Erythroblast (primary cell): ENCODE results near the gene PDLIM7.
"Not testable (repeated sequence)": the region's sequence is repeated elsewhere in the genome, so short reads cannot be mapped to it uniquely, and the experiment has no call there.

Experiments used
- DNase-seq, 2 experiments: peaks; one replicate each; lab custom pipeline; 2025; lab: John Stamatoyannopoulos, UW
- GATA1 ChIP-seq: IDR thresholded peaks from 2 replicates; pipeline ENCODE4 v1.6.1; 2011; ENCODE audit warnings: low read depth, mild to moderate bottlenecking, control low read depth, low read length, moderate library complexity
- POLR2A ChIP-seq: IDR thresholded peaks from 2 replicates; pipeline ENCODE4 v1.6.1; 2011; ENCODE audit warnings: mild to moderate bottlenecking, low read length

PDLIM7 gene

DNA sequence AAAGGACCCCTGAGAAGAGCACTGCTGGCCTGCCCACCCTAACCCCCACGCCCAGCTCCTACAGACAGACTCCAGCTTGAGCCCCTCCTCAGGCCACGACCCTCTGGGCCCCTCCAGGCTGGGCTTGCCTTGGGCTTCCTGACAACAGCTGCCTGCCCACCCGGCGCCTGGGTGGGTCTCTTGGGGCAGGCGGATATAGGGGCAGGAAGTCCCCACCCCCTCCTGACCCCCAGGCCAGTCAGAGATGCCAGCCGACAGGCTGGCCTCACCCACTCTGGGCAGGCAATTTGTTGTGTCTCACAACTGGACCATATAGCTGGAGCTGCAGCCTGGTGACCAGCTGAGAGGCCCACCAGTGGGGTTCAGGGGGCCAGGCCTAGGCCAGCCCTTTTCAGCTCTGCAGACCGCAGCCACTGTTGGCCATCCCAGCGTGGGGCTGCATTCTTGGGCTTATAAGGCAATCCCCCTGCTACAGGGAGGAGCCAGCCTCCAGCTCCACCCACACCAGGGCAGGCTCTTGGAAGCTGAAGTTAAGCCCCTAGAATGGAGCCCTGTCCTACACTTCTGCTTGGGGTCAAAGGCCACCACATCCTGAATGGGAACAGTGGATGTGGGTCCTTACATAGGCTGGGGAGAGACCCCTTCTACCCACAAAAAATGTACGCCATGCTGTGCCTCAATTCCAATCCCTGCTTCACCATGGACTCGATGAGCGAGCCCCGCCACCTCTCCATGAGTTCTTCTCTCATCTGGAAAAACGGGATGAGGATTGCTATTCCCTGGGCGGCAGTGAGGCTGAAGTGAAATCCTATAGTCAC is 2.0 kb downstream of the PDLIM7 start:
- peak; percentile 67 to 70 for DNase-seq
- TF ChIP-seq GATA1, result no peak
- no peak for TF ChIP-seq POLR2A

DNA sequence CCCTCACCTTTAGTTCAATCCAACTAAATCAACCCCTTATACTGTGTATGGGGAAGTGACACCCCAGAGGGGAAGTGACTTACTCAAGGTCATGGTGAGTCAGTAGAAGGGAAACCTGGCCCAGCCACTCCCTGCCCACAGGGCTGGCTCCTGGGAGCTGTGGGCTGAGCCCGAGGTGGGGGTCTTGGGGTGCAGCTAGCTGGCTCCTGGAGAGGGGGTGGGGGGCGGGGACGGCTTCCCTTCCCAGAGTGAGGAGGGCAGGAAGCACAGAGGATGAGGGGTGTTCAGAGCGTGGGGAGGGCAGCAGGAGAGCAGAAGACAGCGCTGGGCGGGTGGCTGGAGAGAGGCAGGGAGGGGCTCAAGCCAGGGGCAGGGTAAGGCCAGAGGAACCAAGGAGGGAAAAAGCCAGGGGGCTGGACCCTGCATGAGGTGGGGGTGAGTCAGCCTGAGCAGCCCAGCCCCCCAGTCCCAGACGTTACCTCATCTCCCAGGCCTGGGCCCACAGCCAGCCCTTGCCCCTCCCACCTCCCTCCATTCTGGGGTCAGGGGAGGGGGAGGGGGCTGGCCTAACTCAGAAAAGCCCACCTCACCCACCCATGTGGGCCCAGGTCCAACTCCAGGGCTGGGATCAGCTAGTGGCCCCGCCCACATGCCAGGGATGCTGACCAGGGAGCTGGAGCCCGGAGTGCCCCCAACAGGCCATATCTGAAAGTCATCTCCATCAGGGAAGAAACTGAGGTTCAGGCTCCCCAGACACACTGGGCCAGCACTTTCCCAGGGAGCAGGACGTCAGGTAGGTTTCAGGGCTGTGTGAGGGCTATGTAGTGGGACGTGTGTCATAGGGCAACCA is 2.8 kb downstream of the PDLIM7 start:
- TF ChIP-seq POLR2A, result no peak
- TF ChIP-seq GATA1, result no peak
- DNase-seq, result peak; percentile 36 to 74

DNA sequence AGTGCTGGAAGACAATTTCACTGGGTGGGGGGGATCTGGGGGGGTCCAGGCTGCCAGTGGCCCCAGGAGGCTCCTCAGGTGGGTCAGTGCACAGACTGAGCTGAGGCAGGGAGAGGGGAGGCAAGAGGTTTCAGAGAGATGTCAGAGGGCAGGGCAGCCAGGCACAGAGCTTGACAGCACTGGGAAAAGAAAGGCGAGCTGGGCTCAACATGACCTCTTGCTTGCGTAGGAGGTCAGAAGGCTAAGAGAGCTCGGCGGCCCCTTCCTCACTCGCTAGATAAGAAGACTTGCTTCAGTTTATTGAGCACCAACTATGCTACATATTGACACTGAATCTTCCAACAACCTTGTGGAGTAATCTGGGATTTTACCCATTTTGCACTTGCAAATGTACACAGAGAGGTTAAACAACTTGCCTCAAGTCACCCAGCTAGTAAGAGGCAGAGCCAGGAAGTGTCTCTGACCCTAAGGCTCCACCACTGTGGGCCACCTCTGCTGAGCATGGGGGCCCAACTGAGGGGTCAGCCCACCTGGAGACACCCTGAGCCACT is 3.5 kb downstream of the PDLIM7 start:
- DNase-seq, result no peak
- TF ChIP-seq GATA1 (no peak), POLR2A (no peak)

- TF ChIP-seq POLR2A (no peak), GATA1 (no peak)
- DNase-seq, result no peak
Observed at GRCh38 chr5:177492841-177493240, 4.6 kb downstream of the PDLIM7 start.

- DNase-seq, result no peak
- TF ChIP-seq GATA1, result no peak
- TF ChIP-seq POLR2A, result no peak
Observed at GRCh38 chr5:177491983-177492746, 5.2 kb downstream of the PDLIM7 start.

GRCh38 chr5:177491429-177491945 is 5.9 kb downstream of the PDLIM7 start:
- TF ChIP-seq POLR2A (no peak), GATA1 (no peak)
- DNase-seq, result peak; percentile 84 to 85

DNA sequence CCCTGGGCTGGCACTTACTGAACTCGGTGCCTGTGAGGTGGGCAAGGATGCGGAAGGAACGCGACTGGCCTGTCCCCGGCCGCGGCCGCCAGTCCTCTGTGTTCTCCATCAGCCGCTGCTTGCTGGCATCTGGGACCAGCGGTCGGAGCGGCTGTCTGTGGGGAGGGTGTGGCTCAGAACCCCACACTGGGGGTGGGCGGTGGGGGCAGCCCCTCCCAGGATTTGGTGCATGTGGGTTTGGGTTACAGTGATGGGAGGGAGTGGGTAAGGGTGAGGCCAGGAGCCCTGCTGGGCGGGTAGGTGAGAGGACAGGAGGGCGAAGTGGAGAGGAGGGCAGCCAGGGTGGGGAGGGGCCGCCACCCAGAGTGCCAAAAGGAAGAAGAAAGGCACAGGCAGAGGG is 6.4 kb downstream of the PDLIM7 start:
- TF ChIP-seq GATA1 (no peak), POLR2A (no peak)

GRCh38 chr5:177490311-177490991 is 7.0 kb downstream of the PDLIM7 start:
- TF ChIP-seq POLR2A (no peak), GATA1 (no peak)

More for the DNA sequence above, 6.4 kb downstream of the PDLIM7 start:
- DNase-seq, result no peak

DNA sequence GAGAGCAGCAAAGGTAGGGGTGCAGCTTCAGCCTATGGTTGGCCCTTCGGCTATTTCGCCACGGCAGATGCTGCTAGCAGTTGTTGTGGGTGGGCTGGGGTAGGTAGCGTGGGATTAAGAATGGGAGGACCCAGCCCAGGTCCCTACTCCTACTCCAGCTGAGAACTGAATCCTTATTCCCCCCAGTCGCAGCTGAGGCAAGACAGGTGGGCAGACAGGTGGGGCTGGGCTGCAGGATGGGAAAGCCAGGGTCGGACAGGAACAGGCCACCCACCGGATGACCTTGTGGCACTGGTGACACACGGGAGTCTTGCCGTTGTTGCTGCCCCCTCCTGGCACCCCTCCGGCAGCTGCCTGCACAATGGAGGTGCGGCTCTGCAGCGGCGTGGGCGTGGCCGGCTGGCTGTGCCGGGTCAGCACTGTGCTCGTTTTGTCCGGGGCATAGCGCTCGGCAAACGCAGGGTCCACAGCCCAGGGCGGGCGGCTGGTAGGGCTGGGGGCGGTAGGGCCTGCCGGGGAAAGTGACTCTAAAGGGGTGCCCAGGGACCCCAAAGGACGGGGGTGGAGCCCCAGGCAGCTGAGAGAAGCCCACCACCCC is 8.2 kb downstream of the PDLIM7 start:
- TF ChIP-seq GATA1 (no peak), POLR2A (no peak)
- DNase-seq, result no peak

More at GRCh38 chr5:177490311-177490991, 7.0 kb downstream of the PDLIM7 start:
- no peak for DNase-seq

- TF ChIP-seq POLR2A (no peak), GATA1 (no peak)
- DNase-seq, result no peak
Observed at GRCh38 chr5:177487975-177488374, 9.4 kb downstream of the PDLIM7 start.

DNA sequence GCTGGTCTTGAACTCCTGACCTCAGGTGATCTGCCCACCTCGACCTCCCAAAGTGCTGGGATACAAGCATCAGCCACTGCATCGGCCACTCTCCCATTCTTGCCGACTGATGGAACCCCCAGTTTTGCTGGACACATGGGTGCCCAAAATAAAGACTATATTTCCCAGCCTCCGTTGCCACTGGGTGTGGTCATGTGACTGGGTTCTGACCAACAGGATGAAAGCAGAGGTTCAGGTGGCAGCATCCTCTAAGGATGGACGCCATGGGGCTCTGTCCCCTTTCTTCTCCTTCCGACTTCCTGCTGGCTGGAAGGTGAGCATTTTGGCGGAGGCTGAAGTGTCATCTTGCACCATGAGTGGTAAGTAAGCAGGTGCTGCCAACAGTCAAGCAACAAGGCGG is 10.3 kb downstream of the PDLIM7 start:
- no peak for DNase-seq
- TF ChIP-seq POLR2A (no peak), GATA1 (no peak)

- TF ChIP-seq POLR2A, result no peak
- no peak for TF ChIP-seq GATA1
- no peak for DNase-seq
Observed at GRCh38 chr5:177486256-177486655, 11.1 kb downstream of the PDLIM7 start.

DNA sequence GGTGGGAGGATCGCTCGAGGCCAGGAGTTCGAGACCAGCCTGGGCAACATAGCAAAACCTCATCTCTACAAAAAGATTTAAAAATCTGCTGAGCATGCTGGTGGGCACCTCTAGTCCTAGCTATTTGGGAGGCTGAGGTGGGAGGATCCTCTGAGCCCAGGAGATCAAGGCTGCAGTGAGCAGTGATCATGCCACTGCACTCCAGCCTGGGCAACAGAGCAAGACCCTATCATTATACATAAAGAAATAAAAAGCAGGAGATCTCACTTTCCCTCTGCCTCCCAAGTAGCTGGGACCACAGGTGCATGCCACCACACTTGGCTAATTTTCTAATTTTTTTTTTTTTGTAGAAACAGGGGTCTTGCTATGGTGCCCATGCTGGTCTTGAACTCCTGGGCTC is 11.7 kb downstream of the PDLIM7 start:
- DNase-seq, result not testable (repeated sequence)
